Measurements from ENCODE around the gene CNIH3.

- TF ChIP-seq POLR2A (IDR thresholded peaks at IDR 0.05) (no peak), CTCF (IDR thresholded peaks at IDR 0.05) (no peak), POLR2AphosphoS5 (IDR thresholded peaks at IDR 0.05) (no peak)
These were observed 35.1 kb downstream of the CNIH3 start for GRCh38 chr1:224651188-224651587.

All from upper lobe of left lung (tissue), 4 donors.